Activated T-cell treated with anti-CD3 and anti-CD28 coated beads for 4 hours (primary cell): ENCODE results near the gene NOL3.
"Not testable (repeated sequence)": the region's sequence is repeated elsewhere in the genome, so short reads cannot be mapped to it uniquely, and the experiment has no call there.

ENCODE experiments used
- DNase-seq: peaks from one replicate; pipeline ENCODE4 v3.0.0-alpha.2; 2020

The NOL3 gene

DNA sequence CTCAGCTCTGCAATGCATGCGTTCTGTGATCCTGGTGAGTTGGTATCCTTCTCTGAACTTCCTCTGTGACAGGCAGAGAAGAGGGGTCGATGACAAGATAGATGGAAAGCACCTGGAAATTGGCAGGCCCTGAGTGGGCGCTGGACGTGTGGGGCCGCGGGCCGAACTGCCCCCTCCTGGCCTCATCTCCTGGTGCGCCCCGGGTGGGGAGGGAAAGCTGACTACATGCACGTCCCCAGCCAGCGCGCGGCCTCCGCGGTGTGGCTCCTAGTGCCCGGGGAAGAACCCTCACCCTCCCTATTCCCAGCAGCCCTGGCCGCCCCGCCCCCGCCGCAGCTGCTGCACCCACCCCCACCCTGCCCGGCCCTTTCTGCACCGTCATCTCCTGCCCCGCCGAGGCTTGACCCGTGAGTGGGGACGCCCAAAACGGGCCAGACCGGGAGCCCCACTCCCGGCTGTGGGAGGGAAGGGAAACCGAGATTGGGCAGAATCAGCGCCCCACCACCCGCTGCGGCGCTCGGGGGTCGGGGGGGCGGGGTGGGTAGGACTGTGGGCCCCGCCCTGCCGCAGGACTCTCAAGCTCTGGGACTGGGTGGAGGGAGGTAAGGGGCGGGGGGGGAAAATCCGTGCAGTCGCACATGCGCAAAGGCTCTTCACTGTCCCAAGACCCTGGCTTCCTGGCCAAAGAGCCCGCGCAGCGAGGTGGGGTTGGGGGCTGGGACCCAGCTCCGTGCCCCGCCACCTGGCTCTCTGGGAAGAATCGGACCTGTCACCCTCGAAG, at the start of gene NOL3:
NOL3 (plus strand) TSS at position 371 of the 781 bp plus-strand sequence.
- DNase-seq: no peak

DNA sequence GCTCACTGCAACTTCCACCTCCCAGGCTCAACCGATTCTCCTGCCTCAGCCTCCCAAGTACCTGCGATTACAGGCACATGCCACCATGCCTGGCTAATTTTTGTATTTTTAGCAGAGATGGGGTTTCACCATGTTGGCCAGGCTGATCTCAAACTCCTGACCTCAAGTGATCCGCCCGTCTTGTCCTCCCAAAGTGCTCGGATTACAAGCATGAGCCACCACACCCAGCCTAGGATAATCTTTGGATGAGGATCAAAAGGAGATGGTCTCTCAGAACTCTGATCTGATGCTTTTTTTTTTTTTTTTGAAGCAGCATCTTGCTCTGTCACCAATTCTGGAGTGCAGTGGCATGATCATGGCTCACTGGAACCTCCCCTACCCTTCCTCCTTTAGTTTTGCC, 47.5 kb upstream of the NOL3 start:
- not testable (repeated sequence) for DNase-seq

DNA sequence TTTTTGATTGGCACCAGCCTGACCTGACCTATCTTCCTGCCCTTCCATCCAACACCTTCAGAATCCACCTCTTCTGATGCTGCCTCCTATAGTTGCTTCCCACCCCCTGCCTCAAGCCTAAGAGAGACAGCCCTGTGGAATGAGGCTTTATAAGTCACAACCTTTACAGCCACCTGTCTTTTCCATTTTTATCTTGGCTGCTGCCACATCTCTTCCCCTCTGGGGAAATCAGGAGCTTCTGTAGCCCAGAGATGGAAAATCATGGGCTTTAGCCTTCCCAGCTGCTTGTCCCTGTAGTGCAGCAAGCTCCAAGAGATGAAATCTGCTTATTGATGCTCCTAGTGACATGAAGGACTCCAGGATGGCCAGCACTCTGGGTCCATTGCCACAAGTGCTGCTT, 41.9 kb upstream of the NOL3 start:
- no peak for DNase-seq

DNA sequence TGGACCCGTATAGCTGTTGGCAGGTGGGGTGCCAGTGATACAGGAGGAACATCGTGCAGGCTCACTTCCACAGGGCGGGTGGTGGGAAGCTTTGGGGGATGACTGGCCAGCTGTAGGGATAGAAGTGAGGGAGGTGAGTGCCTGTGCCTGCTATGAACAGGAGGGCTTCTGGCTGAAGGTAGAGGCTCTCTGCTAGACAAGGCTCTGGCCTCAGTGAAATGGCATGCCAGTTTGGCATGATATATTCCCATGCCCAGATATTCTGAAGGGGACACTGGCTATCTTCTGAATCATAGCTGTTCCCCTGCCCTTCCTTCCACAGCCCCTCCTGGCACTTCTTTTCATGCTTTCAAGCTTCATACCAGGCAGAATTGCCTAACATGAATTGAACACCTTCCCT, 41.5 kb upstream of the NOL3 start:
- no peak for DNase-seq

DNA sequence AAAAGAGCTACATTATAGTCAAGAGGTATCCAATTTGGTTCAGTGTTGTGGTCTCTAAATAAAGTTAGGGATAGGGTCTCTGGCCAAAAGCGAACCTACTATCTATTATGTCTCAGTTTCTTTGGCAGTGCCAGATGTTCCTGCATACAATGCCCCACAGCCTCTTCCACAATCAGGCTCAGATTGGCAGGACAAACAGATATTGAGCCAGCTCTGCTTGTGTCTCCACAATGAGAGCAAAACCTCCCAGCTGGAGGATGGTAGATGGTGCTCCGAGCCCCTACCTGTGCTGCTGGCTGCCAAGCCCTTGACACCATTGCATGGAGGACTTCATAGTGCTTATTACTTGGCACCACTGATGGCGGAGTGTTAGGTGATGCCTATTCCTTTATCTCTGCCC, 40.9 kb upstream of the NOL3 start:
- no peak for DNase-seq

DNA sequence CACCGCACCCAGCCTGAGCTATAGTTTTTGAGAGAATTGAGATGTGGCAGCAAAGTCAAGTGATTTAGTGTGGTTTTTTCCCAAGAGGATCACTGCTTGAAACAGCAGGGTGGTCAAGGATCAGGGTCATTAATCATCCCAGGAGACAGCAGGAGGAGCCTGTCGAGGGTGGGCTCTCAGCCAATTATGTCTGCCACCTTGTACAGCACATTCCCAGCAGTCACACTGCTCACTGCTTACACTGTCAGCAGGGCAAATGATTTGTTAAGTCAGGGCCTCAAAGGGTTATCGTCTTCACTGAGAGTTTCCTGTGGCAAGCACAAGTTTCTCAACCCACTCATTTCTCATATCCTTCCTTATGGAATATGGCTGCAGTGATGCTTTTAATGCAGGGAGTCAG, 32.7 kb upstream of the NOL3 start:
- no peak for DNase-seq

DNA sequence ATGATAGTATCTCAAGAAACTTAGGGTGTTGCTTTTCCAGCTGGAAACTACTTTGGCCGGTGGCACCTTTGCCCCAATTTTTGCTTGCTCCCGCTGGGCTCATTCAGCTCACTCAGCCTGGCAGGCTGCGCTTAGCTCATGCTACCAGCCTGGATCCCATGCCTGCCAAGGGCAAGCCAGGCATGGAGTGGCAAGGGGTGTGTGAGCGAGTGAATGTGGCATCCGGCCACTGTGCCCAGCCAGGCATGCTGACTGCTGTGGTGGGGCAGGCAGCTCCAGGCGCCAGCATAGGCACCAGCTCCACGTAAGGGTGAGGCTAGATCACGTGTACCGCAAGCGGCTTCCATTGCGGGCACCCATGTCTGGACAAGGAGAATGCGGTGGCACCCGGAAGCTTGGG, 28.9 kb upstream of the NOL3 start:
- no peak for DNase-seq

DNA sequence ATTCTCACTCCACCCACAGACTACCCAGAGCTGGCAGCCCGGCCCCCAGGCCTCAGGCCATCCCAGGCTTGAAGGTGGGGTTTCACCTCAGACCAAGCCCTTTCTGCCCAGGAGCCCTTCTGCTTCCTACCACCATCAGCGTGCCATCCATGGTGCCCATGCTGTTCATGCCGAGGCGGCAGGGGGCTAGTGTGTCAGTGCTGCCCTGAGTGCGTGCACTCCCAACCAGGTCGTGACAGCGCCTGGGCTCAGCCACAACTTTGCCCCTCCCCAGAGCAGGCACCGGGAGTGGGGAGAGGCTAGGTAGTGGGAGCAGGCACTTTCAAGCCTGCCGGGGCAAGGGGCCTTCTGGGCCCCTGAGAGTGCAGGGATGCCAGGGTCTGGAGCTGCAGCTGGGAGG, 28.0 kb upstream of the NOL3 start:
- no peak for DNase-seq

DNA sequence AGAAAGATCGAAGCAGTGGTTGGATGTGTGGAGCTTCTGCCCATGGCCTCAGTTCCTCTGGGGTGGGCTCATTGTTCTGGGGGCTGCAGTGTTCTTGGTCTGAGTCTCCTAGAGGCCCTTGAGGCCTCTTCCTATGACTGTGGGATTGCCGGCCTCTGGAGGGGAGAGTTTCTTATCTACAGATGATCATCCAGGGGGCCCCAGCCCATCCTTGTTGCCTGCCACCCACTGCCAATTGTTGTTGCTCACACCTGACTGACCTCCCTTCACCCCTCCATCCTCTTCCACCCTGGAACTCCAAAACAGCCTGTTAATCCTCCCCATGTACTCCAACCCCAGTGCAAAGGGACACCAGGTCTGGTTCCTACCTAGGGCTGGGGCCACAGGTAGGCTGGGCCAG, 25.4 kb upstream of the NOL3 start:
- no peak for DNase-seq

DNA sequence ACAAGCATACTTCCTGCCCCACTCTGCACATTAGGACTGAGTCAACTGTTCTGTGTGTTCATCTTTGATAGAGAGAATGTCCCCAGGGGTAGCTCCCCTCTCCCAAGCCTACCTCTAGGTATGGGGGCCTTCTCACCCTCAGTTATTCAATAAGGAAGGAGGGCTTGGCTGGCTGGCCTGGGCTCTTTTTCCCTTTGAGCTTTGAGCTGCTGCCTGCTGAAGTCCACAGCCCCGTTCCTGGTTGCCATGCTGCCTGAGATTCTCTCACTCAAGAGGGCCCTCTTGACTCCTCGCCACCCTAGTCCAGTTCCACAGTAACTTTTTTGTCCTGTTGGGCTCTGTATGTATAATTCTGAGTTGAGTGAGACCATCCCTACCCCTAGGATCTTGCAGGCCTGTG, 24.6 kb upstream of the NOL3 start:
- no peak for DNase-seq

DNA sequence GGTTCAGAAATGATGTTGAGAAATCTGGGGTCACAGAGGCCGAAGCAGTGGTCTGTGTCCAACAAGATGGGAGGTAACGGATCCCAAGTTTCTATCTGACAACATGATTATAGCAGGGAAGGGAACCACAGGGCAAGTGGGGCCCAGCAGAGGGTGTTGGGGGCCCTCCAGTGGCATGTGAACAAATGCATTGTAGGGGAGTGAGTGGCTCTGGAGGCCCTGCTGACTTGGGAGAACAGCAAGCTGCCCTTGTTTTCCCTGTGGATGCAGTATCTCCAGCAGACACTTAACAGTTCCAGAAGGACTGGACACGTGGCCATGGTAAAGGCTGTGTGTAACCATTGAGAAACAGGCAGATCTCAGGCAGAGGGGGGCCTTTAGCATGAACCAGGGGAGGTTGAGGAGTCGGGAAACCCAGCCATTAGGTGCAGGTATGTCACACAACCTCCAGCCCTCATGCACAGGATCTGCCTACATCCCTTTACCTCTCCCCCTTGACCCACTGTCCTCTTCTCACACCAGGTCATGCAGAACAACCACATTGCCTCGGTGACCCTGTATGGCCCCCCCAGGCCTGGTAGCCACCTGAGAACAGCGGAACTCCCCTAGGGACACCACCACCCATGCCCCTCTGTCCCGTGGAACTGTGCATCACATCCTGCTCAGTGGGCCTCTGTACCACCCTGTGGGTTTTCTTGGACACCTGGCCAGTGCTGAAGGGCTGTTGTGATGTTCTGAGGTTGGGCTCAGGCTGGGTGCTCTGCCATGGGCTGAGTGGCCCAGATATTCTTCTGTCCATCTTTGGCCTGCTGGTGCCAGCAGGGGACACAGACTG, 23.6 kb upstream of the NOL3 start:
- no peak for DNase-seq

DNA sequence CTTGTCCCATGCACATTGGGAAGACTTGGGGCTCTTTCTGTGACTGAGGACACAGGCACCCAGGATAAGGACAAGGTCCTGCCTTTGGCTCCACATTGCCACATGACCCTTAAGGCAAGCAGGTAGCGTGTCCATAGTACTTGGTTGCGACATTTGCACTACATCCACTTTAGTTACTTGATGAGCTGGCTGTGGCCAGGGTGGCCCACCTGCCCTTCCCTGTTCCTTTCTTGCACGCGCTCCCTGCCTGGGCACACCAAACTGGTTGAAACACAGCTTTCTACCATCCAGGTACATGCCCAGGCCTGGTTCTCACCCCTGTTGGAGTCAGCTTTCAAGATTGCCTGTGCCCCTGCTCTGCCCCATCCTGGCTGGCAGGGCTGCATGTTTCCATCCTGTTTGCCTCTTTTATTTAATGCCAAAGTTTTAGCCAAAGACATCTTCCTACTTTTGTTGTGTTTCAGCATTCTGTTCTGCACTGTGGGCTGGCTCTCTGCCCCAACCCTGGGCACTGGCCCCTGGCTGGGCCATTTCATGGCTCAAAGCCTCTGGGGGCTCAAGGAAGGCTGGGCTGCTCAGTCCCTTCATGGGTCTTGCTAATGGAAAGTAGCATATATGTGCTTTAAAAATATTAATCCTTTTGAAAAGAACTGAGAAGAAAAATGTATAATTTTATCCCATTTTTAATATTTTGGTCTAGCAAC, 22.7 kb upstream of the NOL3 start:
- no peak for DNase-seq

DNA sequence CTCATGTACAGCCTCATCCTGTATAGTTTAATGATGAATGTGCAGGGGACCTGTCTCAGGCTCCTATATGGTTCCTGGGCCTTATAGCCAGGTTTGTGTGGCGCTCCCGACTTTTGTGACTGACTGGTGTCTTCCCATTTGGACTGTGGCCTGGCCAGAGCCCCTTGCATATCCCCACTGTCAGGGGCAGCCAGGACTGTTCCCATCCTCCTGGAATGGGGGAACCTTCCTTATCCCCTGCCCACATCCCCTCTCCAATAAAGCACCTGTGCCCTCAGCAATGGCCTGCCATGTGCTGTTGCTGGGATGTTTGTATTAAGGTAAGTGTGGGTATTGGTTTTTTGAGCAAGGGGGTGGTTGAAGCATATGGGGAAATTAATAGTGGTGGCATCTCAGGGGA, 22.1 kb upstream of the NOL3 start:
- no peak for DNase-seq

DNA sequence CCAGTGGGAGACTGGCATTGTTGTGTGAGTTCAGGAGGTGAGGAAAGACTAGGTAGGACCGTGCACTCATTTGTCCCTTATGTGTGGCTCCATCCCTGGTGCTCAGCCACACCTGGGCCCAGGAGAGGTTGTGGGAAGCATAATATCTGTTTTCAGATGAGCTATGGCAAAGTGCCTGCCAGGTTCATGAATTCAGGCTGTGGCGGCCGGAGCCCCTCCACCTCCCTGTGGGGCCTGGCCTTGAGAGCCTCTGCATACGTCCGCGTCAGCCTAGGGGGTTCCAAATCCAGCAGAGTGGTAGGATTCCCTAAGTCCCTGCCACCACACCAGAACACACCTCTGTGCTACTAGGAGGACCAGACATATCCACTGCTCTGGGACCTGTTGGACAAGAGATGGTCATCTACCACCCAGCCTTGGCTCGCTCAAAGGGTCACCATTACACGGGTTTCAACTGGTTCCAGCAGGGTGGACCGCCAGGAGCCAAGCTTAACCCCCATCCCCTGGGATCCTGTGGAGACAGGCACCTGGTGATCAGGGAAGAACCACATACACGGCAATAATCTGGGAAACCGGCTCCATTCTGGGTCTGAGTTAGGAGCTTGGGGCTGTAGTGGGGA, 21.6 kb upstream of the NOL3 start:
- no peak for DNase-seq

DNA sequence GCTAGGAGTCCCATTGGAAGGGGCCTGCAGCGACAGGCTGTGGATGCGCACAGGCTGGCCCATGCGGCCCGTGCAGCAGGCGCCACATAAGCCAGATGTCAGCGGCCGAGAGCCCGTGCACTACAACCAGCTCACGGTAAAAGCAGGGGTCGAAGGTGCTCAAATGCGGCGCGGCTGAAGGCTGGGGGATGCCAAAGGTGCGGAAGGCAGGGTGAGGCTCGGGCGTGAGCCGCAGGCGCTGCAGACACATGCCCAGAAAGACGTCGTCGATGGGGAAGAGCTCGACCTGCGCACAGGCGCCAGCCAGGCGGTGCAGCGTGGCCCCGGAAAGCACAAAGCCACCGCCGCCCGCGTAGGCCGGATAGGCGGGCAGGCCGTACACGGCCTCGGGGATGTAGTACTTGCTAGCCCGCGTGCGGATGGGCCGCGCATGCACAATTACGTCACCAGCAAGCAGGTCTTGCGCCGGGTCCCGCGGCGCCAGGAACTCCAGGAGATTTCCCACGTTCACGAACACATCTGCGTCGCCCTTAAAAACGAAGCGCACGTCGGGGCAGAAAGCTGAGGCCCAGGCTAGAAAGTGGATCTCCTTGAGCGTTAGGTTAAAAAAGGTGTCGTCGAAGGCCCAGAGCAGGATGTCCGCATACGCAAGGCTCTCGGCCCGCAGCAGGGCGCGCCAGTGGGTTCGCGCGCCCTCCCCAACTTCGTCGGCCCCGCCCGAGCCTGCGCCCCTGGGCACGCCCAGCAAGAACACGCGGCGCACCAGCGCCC, 20.9 kb upstream of the NOL3 start:
- DNase-seq: no peak

DNA sequence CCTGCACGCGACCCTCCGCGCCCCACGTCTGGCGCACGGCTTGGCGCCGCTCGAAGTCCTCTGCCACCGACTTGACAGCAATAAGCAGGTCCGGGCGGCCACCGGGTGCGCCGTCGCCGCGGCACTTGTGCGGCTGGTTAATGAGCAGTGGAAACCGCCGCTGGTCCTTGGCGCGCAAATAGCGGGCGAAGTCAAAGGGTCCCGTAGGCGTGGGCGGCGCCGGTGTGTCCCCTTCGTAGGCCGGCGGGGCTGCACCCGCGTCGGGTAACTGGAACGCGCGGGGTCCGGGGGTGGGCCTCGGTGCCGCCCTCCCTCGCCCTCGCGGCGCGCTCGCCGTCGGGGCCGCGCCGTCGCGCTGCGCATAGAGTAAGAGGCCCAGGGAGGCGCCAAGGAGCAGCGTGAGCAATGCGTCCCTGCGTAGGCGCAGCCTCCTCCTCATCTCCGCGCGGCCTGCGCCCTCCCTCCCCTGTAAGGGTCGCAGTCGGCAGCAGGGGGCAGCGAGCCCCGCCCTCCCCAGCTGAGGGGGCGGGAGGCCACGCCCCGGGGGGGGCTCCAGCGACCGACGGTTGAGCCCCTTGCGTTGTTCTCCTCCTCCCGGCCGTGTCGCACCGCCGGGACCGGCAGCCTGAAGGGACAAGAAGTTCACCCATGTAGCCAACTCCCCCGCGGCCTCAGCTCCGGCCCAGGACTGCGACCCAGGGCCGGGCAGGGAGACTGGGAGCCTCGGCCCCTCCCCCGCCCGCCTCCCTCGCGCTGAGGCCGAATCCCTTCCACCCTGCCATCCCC, 20.1 kb upstream of the NOL3 start:
- peak; percentile 51 for DNase-seq

DNA sequence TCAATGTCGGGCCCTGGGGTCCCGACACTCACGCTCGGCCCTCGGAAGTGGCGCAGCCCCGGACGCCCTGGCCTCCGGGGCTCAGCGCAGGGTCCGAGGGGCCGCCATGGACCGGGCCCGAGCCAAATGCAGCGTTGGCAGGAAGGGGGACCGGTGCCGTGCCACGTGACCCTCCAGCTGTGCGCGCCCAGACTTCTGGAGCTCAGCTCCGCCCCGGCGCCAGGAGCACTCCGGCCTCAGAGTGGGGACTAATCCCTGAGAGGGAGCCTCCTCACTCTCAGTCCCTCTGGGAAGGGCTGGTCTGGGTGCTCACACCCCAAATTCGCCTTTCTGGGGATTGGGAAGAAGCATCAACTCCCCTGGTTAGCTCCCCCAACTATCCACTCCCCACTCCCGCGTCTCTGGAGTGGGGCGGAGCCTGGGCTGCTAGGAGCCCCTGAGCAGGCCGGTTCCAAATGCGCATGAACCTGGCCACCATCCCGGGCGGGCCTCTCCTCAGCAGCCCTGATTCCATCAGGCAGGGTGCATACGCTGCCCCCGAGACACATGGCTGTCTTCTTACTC, 19.4 kb upstream of the NOL3 start, which contains the start of gene B3GNT9:
B3GNT9 (minus strand) TSS at position 166 of the 564 bp plus-strand sequence. CDS start 513 bp downstream, outside the sequence.
- DNase-seq: no peak

DNA sequence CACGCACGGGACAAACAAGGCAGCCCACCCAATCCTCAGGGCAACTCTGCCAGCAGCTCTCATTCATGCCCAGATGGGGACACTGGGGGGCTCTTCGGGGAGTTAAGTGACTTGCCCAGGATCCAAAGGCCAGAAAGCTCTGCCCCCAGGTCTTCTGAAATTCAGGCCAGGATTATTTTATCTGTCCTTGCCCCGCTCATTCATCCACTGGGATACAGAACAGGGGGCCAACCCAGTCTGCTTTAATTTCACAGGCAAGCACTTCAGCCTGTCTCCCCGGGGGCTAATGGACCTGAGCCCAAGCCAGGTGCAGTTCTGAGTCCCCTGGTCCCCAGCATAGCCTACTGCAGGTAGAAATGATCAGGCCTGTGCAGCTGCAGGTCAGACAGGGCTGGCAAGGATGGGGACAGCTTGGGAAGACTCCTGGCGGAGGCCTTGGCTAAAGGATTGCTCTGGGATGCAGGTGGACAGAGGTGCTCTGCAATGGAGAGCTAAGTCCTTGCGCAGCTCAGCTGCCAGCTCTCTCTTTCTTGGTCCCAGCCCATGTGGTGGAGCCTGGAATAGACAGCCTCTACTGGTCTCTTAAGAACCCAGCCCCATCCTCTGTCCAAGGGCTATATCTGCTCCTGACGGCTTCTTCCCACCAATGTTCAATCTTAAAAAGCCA, 18.8 kb upstream of the NOL3 start:
- no peak for DNase-seq

DNA sequence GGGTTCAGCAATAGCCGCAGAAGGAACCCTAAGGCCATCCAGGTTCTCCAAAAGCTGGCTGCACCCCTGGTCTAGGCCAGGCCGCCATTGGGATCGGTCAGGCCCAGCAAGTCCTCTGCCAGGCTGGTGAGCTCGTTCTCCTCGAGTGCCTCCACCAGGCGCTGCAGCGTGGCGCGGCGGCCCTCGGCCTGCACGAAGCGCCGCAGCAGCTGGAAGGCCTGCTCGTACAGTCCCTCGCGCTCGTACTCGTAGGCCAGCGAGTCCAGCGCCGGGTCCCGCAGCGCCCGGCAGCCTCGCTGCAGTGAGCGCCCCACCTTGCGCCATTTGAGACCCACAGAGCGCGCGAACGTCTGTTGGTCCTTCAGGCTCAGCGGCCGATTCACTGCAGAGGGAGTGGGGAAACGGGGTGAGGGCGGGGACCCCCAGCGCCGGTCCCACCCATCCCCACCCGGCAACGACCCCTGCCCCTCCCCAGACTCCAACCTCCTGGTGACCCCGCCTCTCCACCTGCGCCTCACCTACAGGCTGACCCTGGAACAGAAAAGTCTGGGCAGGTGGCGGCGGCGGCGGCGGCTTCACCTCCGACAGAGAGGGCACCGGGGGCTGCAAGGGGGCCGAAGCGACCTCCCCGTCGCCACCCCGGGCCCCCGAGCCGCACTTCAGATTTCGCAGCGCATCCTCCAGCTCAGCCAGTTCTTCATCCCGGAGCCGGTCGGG, 15.6 kb upstream of the NOL3 start:
- no peak for DNase-seq
